NCI-H1436 treated with DMSO at 0.1 percent for 48 hours (cell line): ENCODE measurements around the gene UGT1A7.
"Not testable (repeated sequence)": the region's sequence is repeated elsewhere in the genome, so short reads cannot be mapped to it uniquely, and the experiment has no call there.

Experiments used
- DNase-seq: peaks from one replicate; lab custom pipeline; 2025; lab: John Stamatoyannopoulos, UW

The UGT1A7 gene

GRCh38 chr2:233681521-233682099 lies at the start of gene UGT1A7:
UGT1A7 (plus strand) TSS chr2:233681901; CDS start chr2:233681938, 37 bp downstream.
- no peak for DNase-seq

GRCh38 chr2:233636306-233636705 lies 45.4 kb upstream of the UGT1A7 start, which contains the start of gene UGT1A10:
UGT1A10 (plus strand) TSS chr2:233636448; CDS start chr2:233636523, 75 bp downstream.
- not testable (repeated sequence) for DNase-seq

DNA sequence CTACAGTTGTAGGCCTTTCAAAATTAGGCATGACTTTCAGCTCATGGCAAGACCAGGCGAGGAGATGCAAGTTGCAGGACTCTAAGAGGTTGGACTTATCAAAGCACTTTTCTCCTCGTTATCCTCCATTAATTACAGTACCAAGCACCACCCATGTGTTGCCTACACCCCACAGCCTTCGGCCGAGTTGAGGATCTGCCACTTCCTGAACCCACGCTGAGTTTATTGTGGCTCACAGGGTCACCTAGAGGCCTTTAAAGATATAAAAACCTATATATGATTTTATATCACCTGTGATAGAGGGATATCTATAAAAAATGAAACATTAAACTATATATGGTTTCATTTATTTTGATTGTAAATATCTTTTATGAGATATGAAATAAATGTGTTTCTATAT lies 42.9 kb upstream of the UGT1A7 start:
- DNase-seq, result no peak

DNA sequence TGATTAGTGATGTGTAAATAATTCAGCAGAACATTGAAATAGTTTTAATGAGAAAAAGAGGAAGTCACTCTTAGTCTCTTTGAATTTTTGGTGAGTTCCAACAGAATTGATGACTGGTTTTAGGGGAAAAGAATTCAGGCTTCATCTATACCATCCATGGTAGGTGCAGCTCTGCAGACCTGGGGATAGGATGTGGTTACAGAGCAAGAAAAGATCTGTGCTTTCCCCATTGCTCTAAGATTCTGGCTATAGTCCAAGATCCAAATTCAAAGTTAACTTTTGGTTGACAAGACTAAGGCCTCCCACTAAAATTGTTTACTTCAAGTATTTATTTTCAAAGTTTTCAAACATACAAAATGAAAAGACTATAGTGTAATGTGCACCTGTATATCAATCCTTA lies 41.8 kb upstream of the UGT1A7 start:
- no peak for DNase-seq

DNA sequence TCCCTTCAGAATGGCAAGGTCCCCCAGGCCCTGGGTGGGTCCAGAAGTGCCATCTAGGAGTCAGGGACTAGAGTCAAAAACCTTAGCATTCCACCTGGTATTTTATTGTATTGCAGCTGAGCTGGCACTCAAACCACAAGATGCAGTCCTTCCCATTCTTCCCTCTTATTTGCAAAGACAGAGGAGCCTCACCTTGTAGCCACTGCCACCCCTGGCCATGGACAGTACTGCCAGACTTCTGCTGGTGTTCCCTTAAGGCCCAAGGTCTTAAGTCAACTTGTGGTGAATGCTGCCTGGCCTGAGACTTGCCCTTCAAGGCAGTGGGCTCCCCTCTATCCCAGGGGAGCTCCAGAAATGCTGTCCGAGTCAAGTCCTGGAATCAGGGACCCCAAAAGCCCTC lies 38.6 kb upstream of the UGT1A7 start:
- no peak for DNase-seq

DNA sequence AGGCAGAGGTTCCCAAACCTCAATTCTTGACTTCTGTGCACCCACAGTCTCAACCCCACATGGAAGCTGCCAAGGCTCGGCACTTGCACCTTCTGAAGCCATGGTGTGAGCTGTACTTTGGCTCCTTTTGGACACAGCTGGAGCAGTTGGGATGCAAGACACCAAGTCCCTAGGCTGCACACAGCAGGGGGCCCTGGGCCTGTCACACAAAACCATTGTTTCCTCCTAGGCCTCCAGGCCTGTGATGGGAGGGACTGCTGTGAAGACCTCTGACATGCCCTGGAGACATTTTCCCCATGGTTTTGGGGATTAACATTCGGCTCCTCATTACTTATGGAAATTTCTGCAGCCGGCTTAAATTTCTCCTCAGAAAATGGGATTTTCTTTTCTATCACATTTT lies 35.7 kb upstream of the UGT1A7 start:
- DNase-seq, result not testable (repeated sequence)

DNA sequence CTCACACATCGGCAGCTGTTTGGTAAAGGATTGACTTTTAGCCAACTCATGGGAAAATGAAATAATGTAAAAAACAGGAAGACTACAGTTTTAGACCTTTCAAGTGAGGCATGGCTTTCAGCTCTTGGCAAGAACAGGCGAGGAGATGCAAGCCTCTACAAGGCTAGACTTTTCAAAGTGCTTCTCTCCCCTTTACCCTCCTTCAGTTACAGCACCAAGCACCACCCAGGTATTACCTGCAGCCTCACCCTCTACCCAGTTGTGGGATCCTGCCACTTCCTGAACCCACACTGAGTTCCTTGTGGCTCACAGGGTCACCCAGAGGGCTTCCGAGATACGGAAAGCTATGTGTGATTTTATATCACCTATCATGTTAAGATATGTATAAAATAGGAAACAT lies 30.7 kb upstream of the UGT1A7 start:
- no peak for DNase-seq

GRCh38 chr2:233651430-233651829 lies 30.3 kb upstream of the UGT1A7 start:
- DNase-seq, result no peak

GRCh38 chr2:233654501-233654900 lies 27.2 kb upstream of the UGT1A7 start:
- DNase-seq, result no peak

DNA sequence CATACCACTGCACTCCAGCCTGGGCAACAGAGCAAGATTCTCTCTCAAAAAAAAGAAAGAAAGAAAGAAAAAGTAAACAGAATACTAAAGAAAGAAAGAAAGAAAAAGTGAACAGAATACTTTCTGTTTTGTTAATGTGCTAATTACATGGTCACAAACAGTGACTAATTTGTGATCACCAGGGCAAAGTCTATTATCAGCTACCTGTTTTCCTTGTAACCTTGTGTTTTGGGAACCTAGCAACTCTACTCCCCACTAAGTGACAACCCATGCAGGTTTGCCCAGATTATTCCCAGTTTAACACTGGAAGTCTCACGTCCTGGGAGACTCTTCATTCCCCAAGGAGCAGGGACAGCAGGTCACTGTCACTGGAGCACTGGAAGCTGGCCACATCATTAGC lies 26.7 kb upstream of the UGT1A7 start:
- no peak for DNase-seq

GRCh38 chr2:233655943-233656342 lies 25.8 kb upstream of the UGT1A7 start:
- DNase-seq, result not testable (repeated sequence)

- no peak for DNase-seq
Measured at GRCh38 chr2:233656443-233656842, 25.3 kb upstream of the UGT1A7 start.

DNA sequence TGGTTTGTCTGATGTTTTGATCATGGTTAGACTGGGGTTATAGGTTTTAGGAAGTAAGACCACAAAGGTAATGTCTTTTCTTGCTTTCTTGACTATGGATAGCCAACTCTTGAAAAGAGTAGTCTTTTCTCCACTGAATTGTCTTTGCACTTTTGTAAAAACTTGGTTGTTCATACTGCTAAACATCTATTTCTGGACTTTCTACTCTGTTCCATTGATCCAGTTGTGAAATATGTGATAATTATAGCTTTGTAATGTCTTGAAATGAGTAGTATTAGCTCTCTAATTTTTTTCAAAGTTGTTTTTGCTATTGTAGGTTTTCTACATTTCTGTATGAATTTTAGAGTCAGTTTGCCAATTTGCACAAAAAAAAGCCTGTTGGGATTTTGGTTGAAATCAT lies 23.1 kb upstream of the UGT1A7 start:
- no peak for DNase-seq

GRCh38 chr2:233663911-233664310 lies 17.8 kb upstream of the UGT1A7 start:
- DNase-seq, result no peak

GRCh38 chr2:233668605-233669260 lies 13.0 kb upstream of the UGT1A7 start:
- no peak for DNase-seq

GRCh38 chr2:233671290-233672161 lies 10.2 kb upstream of the UGT1A7 start, which contains the start of gene UGT1A9:
UGT1A9 (plus strand) TSS chr2:233671898; CDS start chr2:233671935, 37 bp downstream.
- no peak for DNase-seq

DNA sequence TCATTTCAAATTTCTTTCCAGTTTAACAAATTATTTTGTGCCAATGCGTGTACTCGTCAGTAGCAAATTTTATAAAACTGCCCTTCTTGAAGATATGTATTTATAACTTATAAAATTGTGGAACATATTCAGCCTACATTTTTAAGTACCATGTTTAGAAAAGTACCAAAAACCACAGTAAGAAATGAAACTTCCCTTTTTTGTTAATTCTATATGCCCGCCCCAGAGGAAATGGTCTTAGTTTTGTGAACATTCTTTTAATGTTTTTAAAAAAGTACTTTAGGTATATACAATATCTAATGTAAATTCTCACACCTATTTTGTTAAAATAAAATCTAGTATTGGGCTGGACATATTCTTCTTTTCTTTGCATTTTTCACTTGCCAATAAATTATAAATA lies 8.8 kb upstream of the UGT1A7 start:
- no peak for DNase-seq

- no peak for DNase-seq
Measured at GRCh38 chr2:233673896-233674295, 7.8 kb upstream of the UGT1A7 start.

DNA sequence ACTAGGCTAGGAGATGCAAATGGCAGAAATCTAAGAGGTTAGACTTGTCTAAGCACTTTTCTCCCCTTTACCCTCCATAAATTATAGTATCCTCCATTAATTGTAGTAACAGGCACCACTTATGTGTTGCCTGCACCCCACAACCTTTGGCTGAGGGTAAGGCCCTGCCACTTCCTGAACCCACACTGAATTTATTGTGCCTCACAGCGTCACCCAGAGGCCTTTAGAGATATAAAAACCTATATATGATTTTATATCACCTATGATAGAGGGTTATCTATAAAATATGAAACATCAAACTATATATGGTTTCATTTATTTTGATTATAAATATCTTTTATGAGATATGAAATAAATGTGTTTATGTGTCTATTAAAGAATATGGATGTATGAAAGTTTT lies 7.4 kb upstream of the UGT1A7 start:
- DNase-seq, result no peak

- no peak for DNase-seq
Measured at GRCh38 chr2:233674995-233675394, 6.7 kb upstream of the UGT1A7 start.

DNA sequence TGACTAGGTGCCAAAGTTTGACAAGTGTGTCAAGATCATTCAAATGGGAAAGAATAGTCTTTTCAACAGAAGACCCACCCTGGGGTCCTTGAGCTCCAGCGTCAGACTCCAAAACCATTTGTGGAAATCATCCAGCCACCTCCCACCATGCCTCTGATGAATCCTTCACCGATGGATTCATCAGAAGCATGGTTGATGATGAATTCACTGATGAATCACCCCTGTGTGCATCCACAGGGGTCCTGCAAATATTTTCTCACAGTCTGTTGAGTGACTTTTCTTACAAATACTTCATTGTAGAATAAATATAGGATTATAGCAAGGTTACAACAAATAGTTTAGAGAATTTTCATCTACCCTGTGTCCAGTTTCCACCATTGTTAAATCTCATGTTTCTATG lies 5.7 kb upstream of the UGT1A7 start:
- no peak for DNase-seq

GRCh38 chr2:233679196-233679595 lies 2.5 kb upstream of the UGT1A7 start:
- DNase-seq, result no peak
